ENCODE results near the gene WRAP73. TPM values are rescaled to one million over a fixed set of nuclear protein-coding genes. Genes with fewer than 3 reads are reported as not detected.
A peak's percentile ranks its signal among the peaks of the same experiment; 100 is the strongest.

Gene WRAP73
- total and polyA plus RNA-seq, 9 of the 15 experiments (the other 6 are each of a cell fraction or from before 2014, with no cell fraction given): 4.3 to 51.8 (median 30.1) TPM

GRCh38 chr1:3668585-3669300 is 18.8 kb upstream of the WRAP73 start (continued):
- TF ChIP-seq ZNF280B (CRISPR knock-in tag; IDR thresholded peaks at IDR 0.05) (no peak), CHAMP1 (IDR thresholded peaks at IDR 0.05) (no peak), RB1 (IDR thresholded peaks at IDR 0.05; ENCODE audit: low read depth) (peak; percentile 60), SFPQ (IDR thresholded peaks at IDR 0.05; ENCODE audit: low read depth, low read length) (no peak), KAT7 (CRISPR knock-in tag; IDR thresholded peaks at IDR 0.05; ENCODE audit: borderline replicate concordance) (no peak), TEAD1 (CRISPR knock-in tag; IDR thresholded peaks at IDR 0.05) (no peak), RBM34 (IDR thresholded peaks at IDR 0.05; ENCODE audit: borderline replicate concordance, insufficient read depth, low read length) (no peak), TSHZ1 (CRISPR knock-in tag; IDR thresholded peaks at IDR 0.05) (no peak), SP2 (IDR thresholded peaks at IDR 0.05; ENCODE audit: extremely low read depth, low read depth, low read length, poor library complexity, severe bottlenecking) (no peak), CUX1 (CRISPR knock-in tag; IDR thresholded peaks at IDR 0.05) (no peak), DNMT1 (IDR thresholded peaks at IDR 0.05) (no peak)
